Common myeloid progenitor, CD34-positive (primary cell): ENCODE data around the gene IQCF2.
"Not testable (repeated sequence)": the region's sequence is repeated elsewhere in the genome, so short reads cannot be mapped to it uniquely, and the experiment has no call there.

Source experiments
- CTCF ChIA-PET: fragments of 350-600 bp; sonication (Branson Sonifier 250); formaldehyde crosslinking; loops from one replicate; lab custom pipeline; 2021; ENCODE audit warnings: antibody characterized with exemption; lab: Charles Lee
- POLR2A ChIA-PET: fragments of 350-600 bp; sonication (Branson Sonifier 250); formaldehyde crosslinking; loops from one replicate; lab custom pipeline; 2021; ENCODE audit warnings: antibody characterized with exemption; lab: Charles Lee
- DNase-seq, 3 donors: peaks; one replicate each; pipeline versions ENCODE4 v3.0.0 to v3.0.0-alpha.2; 2013
- H3K27ac ChIP-seq, 2 experiments: 1 replicate in 1 of 2; 2 replicates in 1 of 2; pipeline ENCODE4 v1.7.0; 2013; ENCODE audit warnings: inconsistent platforms in 2 of 2, low read length in 2 of 2, mild to moderate bottlenecking in 2 of 2, low read depth in 1 of 2, moderate library complexity in 1 of 2; ENCODE audit not compliant: severe bottlenecking in 2 of 2, insufficient read depth in 1 of 2, poor library complexity in 1 of 2
- H3K27me3 ChIP-seq, 5 experiments: replicated peaks in 2 of 5; 1 replicate in 3 of 5; 2 replicates in 2 of 5; pipeline versions ENCODE4 v1.6.1 to v1.7.0; 2013; ENCODE audit warnings: low read length in 4 of 5, mild to moderate bottlenecking in 2 of 5, moderate library complexity in 2 of 5, inconsistent platforms in 1 of 5; ENCODE audit not compliant: insufficient read depth in 5 of 5, control insufficient read depth in 4 of 5
- H3K36me3 ChIP-seq, 4 experiments: 1 replicate in 2 of 4; 2 replicates in 2 of 4; pipeline versions ENCODE4 v1.6.1 to v1.7.0; 2013; ENCODE audit warnings: low read length in 3 of 4, control low read depth in 1 of 4, mild to moderate bottlenecking in 1 of 4; ENCODE audit not compliant: control insufficient read depth in 4 of 4, insufficient read depth in 4 of 4
- H3K4me1 ChIP-seq, 4 experiments: 1 replicate in 3 of 4; 2 replicates in 1 of 4; pipeline versions ENCODE4 v1.6.1 to v1.7.1; 2013; ENCODE audit warnings: low read length in 3 of 4, mild to moderate bottlenecking in 3 of 4, control low read depth in 1 of 4, inconsistent platforms in 1 of 4, moderate library complexity in 1 of 4; ENCODE audit not compliant: control insufficient read depth in 4 of 4, insufficient read depth in 4 of 4; ENCODE audit errors: control extremely low read depth in 1 of 4
- H3K4me3 ChIP-seq, 7 experiments: 1 replicate in 4 of 7; 2 replicates in 3 of 7; pipeline versions ENCODE4 v1.5.1 to v1.7.0; 2013; ENCODE audit warnings: mild to moderate bottlenecking in 7 of 7, low read length in 6 of 7, moderate library complexity in 6 of 7, inconsistent platforms in 2 of 7, low read depth in 2 of 7, control low read depth in 1 of 7; ENCODE audit not compliant: insufficient read depth in 4 of 7, control insufficient read depth in 1 of 7; ENCODE audit errors: extremely low read depth in 1 of 7
- H3K9me3 ChIP-seq, 5 experiments: 1 replicate in 4 of 5; 2 replicates in 1 of 5; pipeline versions ENCODE4 v1.6.1 to v1.7.1; 2013; ENCODE audit warnings: low read length in 4 of 5, mild to moderate bottlenecking in 2 of 5, inconsistent platforms in 1 of 5, low read depth in 1 of 5, moderate library complexity in 1 of 5; ENCODE audit not compliant: control insufficient read depth in 4 of 5, insufficient read depth in 2 of 5; ENCODE audit errors: control extremely low read depth in 1 of 5
- WGBS: methylation state at CpG from one replicate; pipeline ENCODE4 v1.1.5; 2013; ENCODE audit not compliant: insufficient coverage; 5-methylcytosine and 5-hydroxymethylcytosine counted together

Gene IQCF2

GRCh38 chr3:51862886-51863285, 1.5 kb downstream of the IQCF2 start:
- ChIA-PET CTCF (no interaction called here), POLR2A (interaction anchor here (0.6 kb wide), 1 partner anchor 989 kb away, joined by 4 read pairs; no protein-coding TSS in a partner anchor)
- Histone ChIP-seq H3K4me3 (no peak overlapping the region), H3K9me3 (no peaks in the 10 kb centered on the region), H3K27me3 (peaks cover 0 to 4% (median 0%) of the 10 kb centered on the region in 5 experiments), H3K27ac (no peak overlapping the region), H3K36me3 (no peaks in the 10 kb centered on the region), H3K4me1 (peaks cover 0 to 9% (median under 1%) of the 10 kb centered on the region in 4 experiments)
- no peak for DNase-seq
- WGBS, result 94% methylated on average over 13 of the region's 13 CpGs

DNA sequence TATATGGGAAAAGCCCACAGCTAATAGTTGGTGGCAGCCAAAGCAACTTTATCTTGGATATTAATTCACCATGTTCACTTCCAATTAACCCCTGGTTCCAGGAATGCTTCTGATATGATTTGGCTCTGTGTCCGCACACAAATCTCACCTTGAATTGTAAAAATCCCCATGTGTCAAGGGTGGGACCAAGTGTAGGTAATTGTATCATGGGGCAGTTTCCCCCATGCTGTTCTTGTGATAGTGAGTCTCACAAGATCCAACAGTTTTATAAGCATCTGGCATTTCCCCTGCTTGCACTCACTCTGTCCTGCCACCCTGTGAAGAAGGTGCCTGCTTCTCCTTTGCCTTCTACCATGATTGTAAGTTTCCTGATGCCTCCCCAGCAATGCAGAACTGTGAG, 7.5 kb downstream of the IQCF2 start:
- CTCF ChIA-PET, H3K27ac ChIP-seq, H3K27me3 ChIP-seq, DNase-seq, H3K4me3 ChIP-seq, H3K4me1 ChIP-seq, POLR2A ChIA-PET, H3K36me3 ChIP-seq, H3K9me3 ChIP-seq: not testable (repeated sequence)
- no CpG with 5 or more reads among the region's 1 CpG for WGBS

DNA sequence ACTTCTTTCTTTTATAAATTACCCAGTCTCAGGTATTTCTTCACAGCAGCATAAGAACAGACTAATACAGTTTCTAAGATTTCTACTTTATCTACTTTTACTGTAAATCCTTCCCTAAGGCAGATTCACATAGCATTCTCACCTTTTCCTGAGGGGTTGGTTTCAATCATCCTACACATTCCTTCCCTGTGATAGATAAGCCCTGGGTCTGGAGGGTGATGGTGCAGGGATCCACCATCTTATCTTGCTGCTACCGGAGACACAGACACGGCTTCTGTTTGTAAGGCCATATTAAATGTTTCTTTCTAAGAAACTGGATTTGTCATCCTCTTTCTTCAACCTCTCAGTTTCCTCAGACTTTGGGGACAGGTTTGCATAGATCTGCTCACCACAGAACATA, 7.9 kb downstream of the IQCF2 start:
- H3K27me3 ChIP-seq, result peaks cover 0 to 5% (median 0%) of the 10 kb centered on the region in 5 experiments
- no peaks in the 10 kb centered on the region for H3K4me1 ChIP-seq
- H3K4me3 ChIP-seq, result no peak overlapping the region
- WGBS, result no CpG with 5 or more reads among the region's 2 CpGs
- H3K27ac ChIP-seq, result no peak overlapping the region
- H3K9me3 ChIP-seq, result no peaks in the 10 kb centered on the region
- H3K36me3 ChIP-seq, result no peaks in the 10 kb centered on the region
- ChIA-PET CTCF (no interaction called here), POLR2A (no interaction called here)
- no peak for DNase-seq

DNA sequence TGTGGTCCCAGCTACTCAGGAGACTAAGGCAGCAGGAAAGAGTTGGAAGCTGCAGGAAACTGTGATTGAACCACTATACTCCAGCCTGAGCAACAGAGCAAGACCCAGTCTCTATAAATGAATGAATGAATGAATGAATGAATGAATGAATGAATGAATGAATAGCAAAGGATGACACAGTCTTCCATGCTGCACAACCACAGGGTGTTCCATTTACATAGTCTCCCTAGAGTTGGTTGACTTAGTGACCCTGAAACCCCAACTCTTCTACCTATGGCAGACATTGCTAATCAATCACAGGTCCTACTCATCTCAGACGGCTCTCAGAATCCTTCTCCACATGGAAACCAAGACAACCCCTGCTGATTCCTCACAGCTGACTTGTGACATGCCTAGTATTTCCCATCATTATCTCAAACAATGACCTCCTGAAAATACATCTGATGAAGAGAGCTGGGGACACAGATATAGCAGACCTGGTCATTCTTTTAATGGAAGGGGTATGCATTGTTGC, 11.9 kb downstream of the IQCF2 start:
- DNase-seq, result no peak
- POLR2A ChIA-PET, result no interaction called here
- Histone ChIP-seq H3K27me3 (peaks cover 0 to 9% (median 4%) of the 10 kb centered on the region in 5 experiments), H3K9me3 (no peaks in the 10 kb centered on the region), H3K4me1 (no peaks in the 10 kb centered on the region), H3K4me3 (no peak overlapping the region), H3K36me3 (no peaks in the 10 kb centered on the region), H3K27ac (no peak overlapping the region)
- CTCF ChIA-PET, result no interaction called here
- 100% methylated on average over 1 of the region's 1 CpG for WGBS

DNA sequence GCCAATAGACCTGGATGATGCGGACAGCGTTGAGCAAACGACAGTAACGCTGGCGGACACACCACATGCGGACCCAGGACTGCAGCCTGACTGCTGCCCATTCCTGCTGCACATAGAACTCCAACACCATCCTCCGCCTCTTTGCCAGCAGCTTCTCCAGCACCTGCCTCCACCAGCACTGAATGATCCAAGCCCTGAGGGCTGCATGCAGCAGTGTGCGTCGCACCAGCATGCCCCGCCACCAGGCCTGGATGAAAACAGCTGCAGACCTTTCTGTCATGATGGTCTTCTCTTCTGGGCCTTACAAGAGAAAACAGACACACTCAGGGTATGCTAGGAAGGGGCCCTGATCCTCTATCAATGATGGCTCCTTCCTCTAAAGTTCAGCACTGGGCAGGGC, 12.5 kb downstream of the IQCF2 start:
- no peak for DNase-seq
- Histone ChIP-seq H3K4me1 (no peaks in the 10 kb centered on the region), H3K4me3 (no peak overlapping the region), H3K36me3 (no peaks in the 10 kb centered on the region), H3K27me3 (peaks cover 0 to 9% (median 5%) of the 10 kb centered on the region in 5 experiments), H3K27ac (no peak overlapping the region), H3K9me3 (no peaks in the 10 kb centered on the region)
- POLR2A ChIA-PET, result no interaction called here
- WGBS, result 99% methylated on average over 10 of the region's 10 CpGs
- CTCF ChIA-PET, result no interaction called here

DNA sequence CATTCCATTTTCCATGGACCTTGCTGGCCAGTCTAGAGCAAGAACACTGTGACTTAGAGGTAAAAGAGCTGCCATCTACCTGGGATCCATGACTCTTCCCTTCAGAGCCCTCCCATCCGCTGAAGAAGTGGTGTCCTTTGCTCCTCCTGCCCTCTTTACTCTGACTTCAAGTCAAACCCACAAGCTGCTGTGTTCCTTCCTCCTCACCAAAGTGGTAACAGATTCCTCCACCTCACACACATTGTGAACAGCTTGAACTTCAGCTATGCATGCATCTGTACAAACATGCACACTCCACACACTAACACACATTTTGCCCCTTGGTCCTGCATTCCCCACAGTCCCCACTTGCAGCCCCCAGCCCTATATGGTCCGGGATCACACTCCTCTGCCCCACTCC, 13.0 kb downstream of the IQCF2 start:
- Histone ChIP-seq H3K27me3 (peaks cover 0 to 9% (median 5%) of the 10 kb centered on the region in 5 experiments), H3K36me3 (no peaks in the 10 kb centered on the region), H3K9me3 (no peaks in the 10 kb centered on the region), H3K4me1 (no peaks in the 10 kb centered on the region), H3K4me3 (no peak overlapping the region), H3K27ac (no peak overlapping the region)
- CTCF ChIA-PET, result no interaction called here
- no peak for DNase-seq
- POLR2A ChIA-PET, result no interaction called here
- 82% methylated on average over 2 of the region's 2 CpGs for WGBS

- Histone ChIP-seq H3K27ac (no peak overlapping the region), H3K27me3 (peaks cover 0 to 9% (median 5%) of the 10 kb centered on the region in 5 experiments), H3K4me3 (no peak overlapping the region), H3K36me3 (no peaks in the 10 kb centered on the region), H3K4me1 (no peaks in the 10 kb centered on the region), H3K9me3 (no peaks in the 10 kb centered on the region)
- no peak for DNase-seq
- WGBS, result no CpG with 5 or more reads among the region's 4 CpGs
- POLR2A ChIA-PET, result no interaction called here
- CTCF ChIA-PET, result no interaction called here
Measured at GRCh38 chr3:51874889-51875288, 13.5 kb downstream of the IQCF2 start.
